GM21825 (cell line): ENCODE measurements around the gene ZNF550.

ENCODE experiments used
- ATAC-seq: cut with Tn5 transposase; IDR thresholded peaks from one replicate; pipeline ENCODE4 v1.9.1; 2021; ENCODE audit warnings: mild to moderate bottlenecking, moderate library complexity; ENCODE audit not compliant: unreplicated experiment

Gene ZNF550

GRCh38 chr19:57559404-57560025 is at the start of gene ZNF550:
ZNF550 (minus strand) TSS chr19:57559863; CDS start chr19:57559682, 181 bp downstream.
- ATAC-seq: peak; percentile 96

- no peak for ATAC-seq
These were observed 47.3 kb upstream of the ZNF550 start for GRCh38 chr19:57606931-57607330.

GRCh38 chr19:57599761-57600383 is 40.2 kb upstream of the ZNF550 start, which contains the start of gene ZNF530:
ZNF530 (plus strand) TSS chr19:57599885; CDS start chr19:57604346, 4,461 bp downstream.
- peak; percentile 98 for ATAC-seq

GRCh38 chr19:57599377-57599760 is 39.7 kb upstream of the ZNF550 start:
- no peak for ATAC-seq

GRCh38 chr19:57587529-57587928 is 27.9 kb upstream of the ZNF550 start:
- no peak for ATAC-seq

GRCh38 chr19:57583521-57584416 is 24.1 kb upstream of the ZNF550 start, which contains the start of gene ZIK1:
ZIK1 (plus strand) TSS chr19:57584145; CDS start chr19:57584357, 212 bp downstream.
- peak; percentile 67 for ATAC-seq

GRCh38 chr19:57583104-57583520 is 23.4 kb upstream of the ZNF550 start:
- no peak for ATAC-seq

GRCh38 chr19:57578487-57579205 is 19.0 kb upstream of the ZNF550 start, which contains the start of gene ZNF416:
ZNF416 (minus strand) TSS chr19:57578911; CDS start chr19:57578704, 207 bp downstream.
- ATAC-seq: peak; percentile 90

- ATAC-seq: no peak
These were observed 17.0 kb upstream of the ZNF550 start for GRCh38 chr19:57576661-57577060.

- no peak for ATAC-seq
These were observed 12.8 kb upstream of the ZNF550 start for GRCh38 chr19:57572415-57572947.

- ATAC-seq: no peak
These were observed 11.0 kb upstream of the ZNF550 start for GRCh38 chr19:57570707-57571106.

- no peak for ATAC-seq
These were observed 7.0 kb upstream of the ZNF550 start for GRCh38 chr19:57566396-57567265.

GRCh38 chr19:57563547-57563946 is 3.9 kb upstream of the ZNF550 start:
- ATAC-seq: no peak

- no peak for ATAC-seq
These were observed 407 bp upstream of the ZNF550 start for GRCh38 chr19:57560049-57560491.

- peak; percentile 30 for ATAC-seq
These were observed 657 bp downstream of the ZNF550 start for GRCh38 chr19:57559008-57559403.

- ATAC-seq: no peak
These were observed 1.1 kb downstream of the ZNF550 start for GRCh38 chr19:57558525-57558924.

- no peak for ATAC-seq
These were observed 2.0 kb downstream of the ZNF550 start for GRCh38 chr19:57557659-57558058.

- ATAC-seq: no peak
These were observed 7.2 kb downstream of the ZNF550 start for GRCh38 chr19:57552432-57552831.

GRCh38 chr19:57546513-57546912 is 13.2 kb downstream of the ZNF550 start:
- ATAC-seq: no peak
